GM21723 (cell line): Measurements from ENCODE around the gene LYPD6.
"Not testable (repeated sequence)": the region's sequence is repeated elsewhere in the genome, so short reads cannot be mapped to it uniquely, and the experiment has no call there.

ENCODE experiments used
- ATAC-seq: cut with Tn5 transposase; IDR thresholded peaks from one replicate; pipeline ENCODE4 v1.9.1; 2021; ENCODE audit warnings: mild to moderate bottlenecking, moderate library complexity; ENCODE audit not compliant: unreplicated experiment

LYPD6 gene, protein sequence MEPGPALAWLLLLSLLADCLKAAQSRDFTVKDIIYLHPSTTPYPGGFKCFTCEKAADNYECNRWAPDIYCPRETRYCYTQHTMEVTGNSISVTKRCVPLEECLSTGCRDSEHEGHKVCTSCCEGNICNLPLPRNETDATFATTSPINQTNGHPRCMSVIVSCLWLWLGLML

DNA sequence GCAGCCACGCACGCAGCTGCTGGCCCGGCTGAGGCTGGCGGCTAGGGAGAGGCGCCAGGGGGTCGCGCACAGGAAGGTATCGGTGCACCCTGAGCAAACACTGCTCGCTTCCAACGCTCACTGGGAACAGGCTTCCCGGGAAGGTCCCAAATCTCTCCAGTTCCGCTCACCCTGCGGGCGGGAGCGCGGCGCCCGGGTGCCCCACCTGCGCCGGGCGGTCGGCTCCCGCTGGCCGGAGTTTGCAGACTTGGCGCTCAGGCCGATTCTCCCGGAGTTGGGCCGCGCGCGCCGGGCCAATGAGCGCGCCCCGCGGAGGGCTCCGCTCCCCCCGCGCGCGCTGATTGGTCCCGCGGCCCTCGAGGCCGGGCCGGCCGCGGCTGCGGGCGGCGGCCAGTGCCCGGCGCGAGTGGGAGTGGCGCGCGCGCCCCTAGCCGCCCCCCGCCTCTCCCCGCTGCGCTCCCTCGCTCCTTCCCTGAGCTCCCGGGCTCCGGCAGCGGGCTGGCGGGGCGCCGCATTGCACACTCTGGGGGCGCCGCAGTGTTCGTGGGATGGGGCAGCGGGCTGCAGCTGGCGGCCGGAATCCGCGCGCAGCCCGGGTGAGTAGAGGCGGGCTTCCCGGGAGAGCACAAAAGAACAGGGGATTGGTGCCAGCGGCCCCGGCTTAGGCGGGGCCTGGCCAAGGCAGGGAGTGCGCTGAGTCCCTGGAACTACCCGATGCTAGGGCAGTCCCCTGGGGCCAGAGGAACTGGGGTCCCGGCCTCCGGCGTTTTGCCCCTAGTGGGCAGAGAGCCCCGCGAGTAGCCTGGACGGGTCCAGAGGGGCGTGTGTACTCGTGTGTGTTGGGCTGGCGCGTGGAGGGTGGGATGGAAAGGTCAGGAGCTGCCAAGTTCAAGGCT is at the start of gene LYPD6:
Gene LYPD6 (plus strand): TSS at position 461 of the 896 bp plus-strand sequence. CDS start 107,122 bp downstream, outside the sequence.
- ATAC-seq: peak; percentile 85

DNA sequence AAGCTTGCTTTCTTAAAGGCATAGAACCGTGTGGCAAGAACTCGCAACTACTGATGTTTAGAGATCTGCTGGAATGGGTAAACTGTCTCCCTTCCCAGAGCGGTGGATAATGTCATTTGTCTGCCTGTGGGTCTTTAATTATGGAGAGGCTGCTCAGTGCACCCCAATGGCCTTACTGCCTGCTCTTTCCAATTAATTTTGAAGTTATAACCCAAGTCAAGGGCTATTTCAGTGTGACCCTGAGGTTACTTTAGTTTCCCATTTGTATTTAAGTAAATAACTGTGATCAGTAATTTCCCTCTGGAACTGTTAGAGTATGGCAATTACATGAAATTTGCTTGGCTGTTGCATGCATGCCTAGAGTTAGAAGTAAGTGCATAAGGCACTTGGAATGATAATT is 48.9 kb upstream of the LYPD6 start:
- ATAC-seq: no peak

DNA sequence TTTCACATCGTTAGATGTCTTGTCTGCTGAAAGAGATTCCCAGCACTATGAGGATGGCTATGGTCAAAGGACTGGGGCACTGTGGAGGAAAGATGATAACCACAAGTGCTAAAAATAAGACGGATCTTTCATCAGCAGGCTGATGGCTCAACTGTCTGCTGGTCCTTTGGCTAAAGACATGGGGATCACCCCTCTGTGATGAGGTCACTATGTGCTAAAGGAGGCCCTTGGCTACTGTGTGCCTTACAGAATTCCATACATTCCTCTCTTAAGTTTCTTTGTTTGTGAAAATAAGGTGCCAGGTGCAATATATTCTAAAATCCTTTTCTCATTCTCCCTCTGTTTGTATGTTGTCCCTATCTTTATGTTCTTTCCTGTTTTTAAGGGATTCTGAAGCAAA is 39.7 kb upstream of the LYPD6 start:
- ATAC-seq: no peak

DNA sequence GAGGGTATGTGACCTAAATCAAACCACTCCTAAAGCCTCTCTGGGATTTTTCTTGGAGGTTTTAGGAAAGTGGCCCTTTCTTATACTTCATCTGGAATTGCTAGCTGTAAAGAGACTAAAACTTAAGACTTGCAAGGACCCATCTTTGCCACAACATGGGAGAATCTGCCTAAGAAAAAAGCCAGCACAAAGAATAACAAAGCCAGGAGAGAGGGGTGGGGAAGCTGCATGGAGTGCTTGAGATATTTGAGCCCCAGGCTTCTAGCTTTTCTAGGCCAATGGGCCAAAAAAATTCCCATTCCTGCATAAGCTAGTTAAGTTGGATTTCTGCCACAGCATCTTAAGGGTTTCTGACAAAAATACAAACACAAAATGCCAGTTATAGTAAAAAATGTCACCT is 38.5 kb upstream of the LYPD6 start:
- no peak for ATAC-seq

DNA sequence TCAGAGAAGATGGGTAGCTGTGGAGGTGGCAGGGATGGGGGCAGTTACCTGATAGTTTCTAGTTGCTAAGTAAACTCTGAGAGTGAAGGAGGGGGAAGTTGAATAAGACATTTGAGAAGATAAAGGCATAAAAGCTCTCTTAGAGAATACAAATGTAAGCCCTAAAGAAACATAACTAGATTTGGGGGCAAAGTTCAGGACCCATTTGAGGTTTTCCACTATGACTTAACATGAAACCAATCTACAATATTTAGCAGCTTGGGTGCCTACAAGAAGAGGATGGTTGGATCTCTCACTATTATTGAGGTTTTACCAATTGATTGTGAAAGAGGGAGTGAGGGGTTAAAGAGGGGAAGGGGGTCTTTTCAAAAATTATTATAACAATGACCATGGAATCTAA is 34.4 kb upstream of the LYPD6 start:
- ATAC-seq: no peak

DNA sequence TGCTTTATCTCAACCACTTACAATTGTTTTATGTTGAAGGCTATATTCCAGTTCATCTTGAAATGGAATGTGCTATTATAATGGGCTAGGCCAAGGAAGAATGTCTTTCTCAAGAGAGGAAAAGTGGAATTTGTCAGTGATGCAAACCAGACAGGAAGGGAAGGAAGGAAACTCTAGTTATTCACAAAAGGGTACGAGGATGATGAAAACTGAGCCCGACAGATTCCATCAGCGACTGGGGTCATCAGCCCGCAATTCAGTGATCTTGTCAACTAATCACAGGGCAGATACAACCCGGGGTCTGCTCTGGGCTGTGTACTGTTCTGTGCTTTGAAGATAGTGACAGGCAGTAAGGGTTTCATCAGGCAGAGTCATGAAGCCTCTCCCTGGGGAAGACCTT is 23.4 kb upstream of the LYPD6 start:
- ATAC-seq: no peak

DNA sequence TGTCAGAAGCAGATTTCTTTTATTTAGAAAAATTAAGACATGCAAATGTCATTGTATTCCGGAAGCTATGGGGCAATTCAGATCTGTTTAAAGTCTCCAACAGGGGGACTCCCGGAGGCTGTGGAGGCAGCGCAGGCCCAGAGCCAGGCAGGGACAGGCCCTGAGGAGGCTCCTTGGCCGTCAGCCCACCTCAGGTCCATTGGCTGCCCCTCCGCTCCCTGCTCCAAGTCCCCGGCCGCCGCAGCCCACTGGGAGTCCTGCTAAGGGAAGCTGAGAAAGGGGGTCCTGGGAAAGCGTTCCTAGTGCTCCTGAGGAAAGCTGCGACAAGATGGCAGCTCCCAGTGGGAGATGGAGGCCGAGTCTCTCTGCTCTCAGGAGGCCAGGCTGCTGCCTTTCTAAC is 20.0 kb upstream of the LYPD6 start:
- no peak for ATAC-seq

DNA sequence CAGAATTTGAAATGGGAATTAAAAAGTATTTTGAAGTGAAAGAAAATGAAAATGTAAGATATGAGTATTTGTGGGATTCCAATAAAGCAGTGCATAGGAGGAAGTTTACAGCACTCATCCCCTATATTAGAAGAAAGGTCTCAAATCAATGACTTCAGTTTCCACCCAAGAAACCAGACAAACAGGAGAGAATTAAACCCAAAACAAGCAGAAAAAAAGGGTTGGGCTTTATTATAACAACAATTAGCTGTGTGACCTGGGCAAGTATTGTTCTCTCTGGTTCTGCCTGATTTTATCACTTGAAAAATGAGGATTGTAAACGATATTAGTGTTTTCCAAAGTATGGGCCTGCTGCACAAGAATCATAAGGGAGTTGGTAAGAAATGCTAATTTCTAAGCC is 18.3 kb upstream of the LYPD6 start:
- no peak for ATAC-seq

DNA sequence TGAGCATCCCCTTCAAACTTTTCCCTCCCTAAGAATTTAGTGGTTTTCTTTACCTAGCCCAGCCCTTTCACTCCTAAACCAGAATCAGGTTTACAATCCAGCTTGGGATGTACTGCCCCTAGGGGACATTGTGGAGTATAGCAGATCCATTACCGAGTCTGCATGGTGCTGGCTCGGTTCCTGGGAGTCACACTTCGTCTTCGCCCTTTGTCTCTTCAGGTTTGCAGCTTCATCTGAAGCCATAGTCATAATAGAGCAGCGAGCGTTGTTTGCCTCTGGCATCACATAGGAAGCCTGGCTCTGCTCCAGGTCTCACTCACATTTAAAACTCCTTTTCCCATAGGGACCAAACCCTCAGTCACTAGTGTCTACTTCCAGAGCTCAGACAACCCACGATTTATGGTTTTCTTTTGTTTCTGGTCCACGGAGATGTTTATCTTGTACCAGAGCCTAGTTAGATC is 16.8 kb upstream of the LYPD6 start:
- peak; percentile 91 for ATAC-seq

DNA sequence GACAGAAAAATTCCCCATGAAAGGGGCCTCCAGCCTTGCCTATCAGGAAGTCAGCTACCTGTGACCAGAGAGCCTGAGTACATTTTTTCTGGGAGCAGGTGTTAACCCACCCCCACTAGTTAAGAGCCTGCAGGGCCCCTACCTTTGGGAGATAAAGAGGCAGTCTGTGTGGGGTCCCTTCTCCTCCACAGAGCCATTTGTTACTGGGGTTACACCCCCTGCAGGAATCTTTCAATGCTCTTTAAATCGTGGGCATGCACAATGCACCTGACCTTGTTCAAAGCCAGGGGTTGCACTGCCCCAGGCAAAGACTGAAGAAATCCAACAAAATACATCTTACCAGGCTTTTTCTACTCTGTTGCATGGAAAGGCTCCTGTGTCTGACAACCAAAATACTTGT is 15.7 kb upstream of the LYPD6 start:
- no peak for ATAC-seq

DNA sequence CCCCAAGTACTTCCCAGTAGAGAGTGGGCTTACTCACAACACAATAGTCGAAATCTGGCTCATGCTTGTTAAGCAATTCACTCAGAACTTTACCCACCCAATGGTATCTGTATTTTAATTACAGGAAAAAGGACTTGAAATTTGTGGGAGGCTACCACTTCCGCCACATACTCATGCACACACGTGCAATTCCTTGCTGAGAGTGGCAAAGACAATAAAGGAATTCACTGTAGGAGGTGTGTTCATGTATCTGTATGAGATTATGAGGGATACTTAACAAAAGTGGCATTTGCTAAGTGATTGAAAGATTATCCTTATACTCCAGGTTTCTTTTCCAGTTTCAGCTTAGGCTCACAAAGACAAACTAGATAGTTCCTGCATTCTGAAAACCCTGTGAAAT is 14.9 kb upstream of the LYPD6 start:
- no peak for ATAC-seq

DNA sequence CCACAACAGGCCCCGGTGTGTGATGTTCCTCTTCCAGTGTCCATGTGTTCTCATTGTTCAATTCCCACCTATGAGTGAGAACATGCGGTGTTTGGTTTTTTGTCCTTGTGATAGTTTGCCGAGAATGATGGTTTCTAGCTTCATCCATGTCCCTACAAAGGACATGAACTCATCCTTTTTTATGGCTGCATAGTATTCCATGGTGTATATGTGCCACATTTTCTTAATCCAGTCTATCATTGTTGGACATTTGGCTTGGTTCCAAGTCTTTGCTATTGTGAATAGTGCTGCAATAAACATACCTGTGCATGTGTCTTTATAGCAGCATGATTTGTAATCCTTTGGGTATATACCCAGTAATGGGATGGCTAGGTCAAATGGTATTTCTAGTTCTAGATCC is 11.8 kb upstream of the LYPD6 start:
- ATAC-seq: not testable (repeated sequence)

DNA sequence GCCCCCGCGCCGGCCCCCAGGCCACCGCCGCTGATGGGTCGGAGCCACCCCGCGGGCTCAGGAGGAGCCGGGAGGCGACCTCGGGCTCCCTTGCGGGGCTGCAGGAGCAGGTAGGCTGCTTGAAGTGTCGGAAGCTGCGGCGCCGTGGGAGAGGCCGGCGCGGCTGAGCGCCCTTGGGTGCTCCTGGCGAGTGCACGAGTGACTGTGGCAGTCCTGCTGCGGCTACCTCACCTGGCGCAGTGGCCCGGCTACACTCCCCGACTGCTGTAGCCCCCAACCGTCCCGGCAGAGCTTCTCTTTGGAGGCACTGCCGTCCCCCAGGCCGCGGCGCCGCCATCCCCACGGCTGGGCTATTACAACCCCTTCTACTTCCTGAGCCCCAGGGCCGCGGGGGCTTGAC is 10.0 kb upstream of the LYPD6 start:
- ATAC-seq: no peak

DNA sequence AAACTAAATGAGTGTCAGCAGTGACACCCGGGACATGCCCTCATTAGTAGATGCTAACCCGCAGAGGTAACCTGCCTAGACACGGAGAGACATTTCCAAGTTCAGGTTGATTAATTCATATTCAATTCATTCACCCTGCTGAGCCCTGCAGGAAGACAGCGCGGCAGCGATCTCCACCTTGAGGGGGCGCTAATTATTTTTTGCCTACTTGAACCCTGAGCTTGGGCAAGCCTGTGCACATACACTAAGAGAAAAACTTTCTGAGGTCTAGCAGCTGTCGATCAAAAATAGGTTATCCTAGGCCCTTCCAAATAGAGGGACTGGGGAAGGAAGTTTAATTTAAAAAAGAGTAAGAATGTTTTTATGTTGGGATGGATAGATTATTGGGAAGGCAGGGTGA is 1.3 kb upstream of the LYPD6 start:
- ATAC-seq: no peak

DNA sequence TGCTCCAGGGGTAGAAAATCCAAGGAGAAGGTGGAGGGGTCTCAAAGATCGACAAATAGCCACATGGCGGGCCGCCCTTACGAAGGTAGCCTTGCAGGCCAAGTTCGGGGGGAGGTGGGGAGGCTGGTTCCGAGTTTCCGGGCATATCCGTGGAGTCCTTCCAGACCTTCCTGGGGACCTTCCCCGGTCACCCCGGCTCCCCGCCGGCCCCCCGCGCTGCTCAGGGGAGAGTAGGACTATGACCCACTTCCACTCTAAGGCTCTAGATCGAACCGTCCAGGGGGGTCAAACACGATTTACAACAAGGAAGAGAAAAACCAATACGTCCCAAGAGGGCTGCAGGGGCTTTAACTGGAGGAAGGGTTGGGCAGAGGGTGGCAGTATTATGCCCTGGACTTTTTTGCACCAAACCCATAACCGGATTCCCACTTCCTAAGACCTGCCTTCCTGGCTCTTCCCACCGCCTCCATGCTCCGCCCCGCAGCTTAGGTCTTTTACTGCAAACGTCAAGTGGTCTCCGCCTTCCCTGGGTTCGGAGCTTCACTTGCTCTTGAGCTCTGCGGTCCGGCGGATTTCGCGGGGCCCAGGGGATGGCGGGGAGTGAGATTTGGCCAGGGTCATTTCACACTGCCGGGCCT is 779 bp upstream of the LYPD6 start:
- ATAC-seq: no peak

DNA sequence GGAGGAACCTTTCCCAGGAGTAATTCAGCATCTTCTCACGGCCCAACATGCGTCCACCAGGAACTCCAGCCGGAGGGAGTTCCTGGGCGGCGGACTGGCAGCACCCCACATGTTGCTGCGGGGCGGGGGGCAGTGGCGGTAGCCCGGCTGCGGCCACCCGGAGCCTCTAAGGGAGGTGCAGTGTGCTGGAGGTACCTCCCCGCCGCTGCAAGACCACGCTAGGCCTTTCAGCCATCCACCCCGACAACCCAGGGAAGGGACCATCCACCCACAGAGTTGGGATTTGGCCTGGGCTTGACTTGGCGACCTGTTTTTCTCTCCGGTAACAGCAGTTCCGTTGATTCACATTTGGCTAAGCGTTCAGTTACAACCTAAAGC is 625 bp downstream of the LYPD6 start:
- ATAC-seq: no peak

DNA sequence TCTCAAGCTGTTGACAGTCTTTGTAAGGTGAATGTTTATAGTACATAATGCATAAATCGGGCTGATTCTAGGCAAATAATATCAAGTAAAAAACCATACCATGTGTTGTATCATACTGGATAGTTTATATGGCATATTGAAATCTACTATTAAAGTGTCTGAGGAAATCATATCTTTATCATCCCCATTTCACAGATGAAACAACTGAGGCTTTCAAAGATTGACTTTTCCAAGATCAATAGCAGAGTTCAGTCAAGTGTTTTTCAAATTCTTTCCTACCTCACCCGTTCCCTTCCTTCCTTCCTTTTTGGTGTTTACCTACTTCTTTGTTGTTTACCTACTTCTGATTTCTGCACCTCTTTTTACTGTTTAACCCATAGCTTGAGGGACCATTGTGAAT is 2.0 kb downstream of the LYPD6 start:
- no peak for ATAC-seq

DNA sequence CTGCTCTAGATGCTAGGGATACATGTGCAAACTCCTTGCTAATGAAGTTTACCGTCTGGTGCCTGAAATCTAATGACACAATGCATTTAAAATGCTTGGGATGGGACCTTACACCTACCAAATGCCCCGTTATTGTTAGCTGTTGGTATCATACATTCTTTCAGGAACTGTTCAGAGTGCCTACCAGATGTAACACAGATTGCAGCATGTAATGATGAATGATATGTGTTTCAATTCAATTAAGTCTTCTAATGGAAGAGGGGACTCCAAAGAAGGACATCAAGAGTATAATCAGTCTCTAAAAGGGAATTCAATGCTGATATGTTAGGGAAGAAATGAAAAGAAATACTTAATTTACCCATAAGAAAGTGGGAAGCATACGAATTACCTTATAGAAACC is 3.2 kb downstream of the LYPD6 start:
- ATAC-seq: no peak

DNA sequence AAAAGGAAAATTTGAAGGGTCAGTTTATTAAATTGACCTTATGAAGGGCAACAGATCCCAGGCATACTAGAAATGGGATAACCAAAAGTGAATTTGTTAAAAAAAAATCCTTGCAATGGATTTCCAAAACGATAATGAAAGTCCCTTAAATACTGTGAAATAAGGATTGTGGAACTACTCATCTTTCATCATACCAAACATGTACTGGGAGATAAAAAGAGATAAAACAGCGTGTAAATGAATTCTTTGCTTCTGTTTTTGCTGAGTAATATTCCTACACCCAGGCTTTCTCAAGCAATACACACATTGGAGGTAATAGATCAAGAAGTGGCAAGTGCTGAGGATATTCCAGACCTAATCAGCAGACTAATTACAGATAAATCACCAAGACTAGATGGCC is 3.8 kb downstream of the LYPD6 start:
- no peak for ATAC-seq

DNA sequence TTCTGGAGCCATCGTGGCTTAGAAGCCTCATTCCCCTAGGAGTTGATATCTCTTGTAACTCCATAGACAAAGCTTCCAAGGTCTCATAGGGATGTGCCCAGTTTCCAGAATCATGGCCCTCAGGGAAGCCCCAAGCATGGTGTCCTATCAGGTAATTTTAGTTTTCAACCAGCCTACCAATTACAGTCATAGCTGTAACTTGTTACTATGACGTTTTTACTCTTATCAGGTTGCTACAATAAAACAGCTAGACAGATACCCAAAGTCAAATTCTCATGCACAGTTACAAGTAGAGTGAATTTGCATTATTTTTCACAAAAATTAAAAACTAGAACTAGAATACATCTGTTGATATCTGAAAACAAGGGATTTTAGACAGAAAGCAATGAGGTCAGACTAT is 8.9 kb downstream of the LYPD6 start:
- no peak for ATAC-seq

DNA sequence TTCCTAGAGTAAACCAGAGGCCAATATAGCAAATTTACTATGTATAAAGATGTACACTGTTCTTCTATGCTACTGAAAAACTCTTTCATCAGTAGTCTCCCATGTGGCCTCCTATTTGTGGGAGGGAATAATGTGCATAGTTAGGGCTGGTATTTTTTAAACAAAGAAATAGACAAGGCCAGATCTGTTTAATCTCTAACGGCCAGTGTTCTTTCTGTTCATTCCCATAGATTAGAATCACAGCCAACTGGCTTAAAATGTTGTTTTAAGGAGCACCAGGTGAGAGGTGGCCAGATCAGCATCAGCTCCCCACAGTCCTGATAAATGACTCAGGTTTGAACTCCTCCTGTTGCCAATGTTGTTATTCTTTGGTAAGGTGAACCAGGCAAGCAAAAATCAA is 12.1 kb downstream of the LYPD6 start:
- ATAC-seq: no peak

DNA sequence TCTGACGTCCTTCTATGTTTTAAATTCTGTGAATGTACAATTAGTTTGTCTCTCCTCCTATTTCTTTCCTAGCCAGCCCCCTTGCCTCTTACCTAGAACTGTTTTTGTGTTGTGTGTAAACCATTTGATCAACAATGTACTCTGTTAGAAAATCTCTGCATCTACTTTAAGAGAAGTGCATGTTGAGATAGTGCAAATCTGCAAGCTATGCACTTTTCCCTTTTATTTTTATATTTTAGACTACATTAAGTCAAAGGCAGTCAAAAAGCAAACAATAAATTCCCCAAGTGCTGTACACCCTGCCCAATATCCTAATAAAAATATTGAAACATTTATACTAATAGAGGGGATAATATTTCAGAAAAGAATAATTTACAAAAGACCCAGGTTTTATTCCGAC is 13.7 kb downstream of the LYPD6 start:
- no peak for ATAC-seq
